SK-N-SH (cell line): Measurements from ENCODE around the gene GNAL.

Source experiments
- CTCF ChIP-seq: fragments of 200-600 bp; sonication (generic); IDR thresholded peaks from 2 replicates; pipeline ENCODE4 v1.6.1; 2017; ENCODE audit warnings: antibody characterized with exemption, mild to moderate bottlenecking, moderate library complexity
- FOXJ3 ChIP-seq: sonication (generic); formaldehyde crosslinking; IDR thresholded peaks from 2 replicates; pipeline ENCODE4 v1.5.1; 2020; ENCODE audit warnings: mild to moderate bottlenecking, missing genetic modification reagents
- FOXM1 ChIP-seq: IDR thresholded peaks from 2 replicates; pipeline ENCODE4 v1.4.0; 2012; ENCODE audit warnings: low read depth, mild to moderate bottlenecking
- GABPA ChIP-seq: IDR thresholded peaks from 2 replicates; pipeline ENCODE4 v1.4.0; 2012; ENCODE audit warnings: low read depth, mild to moderate bottlenecking
- IRF3 ChIP-seq: fragments of 150-350 bp; IDR thresholded peaks from 2 replicates; pipeline ENCODE4 v1.6.1; 2016; ENCODE audit warnings: mild to moderate bottlenecking, low read depth, low read length
- JUND ChIP-seq: IDR thresholded peaks from 2 replicates; pipeline ENCODE4 v1.4.0; 2012
- PBX3 ChIP-seq: IDR thresholded peaks from 2 replicates; pipeline ENCODE4; 2012
- RAD21 ChIP-seq: IDR thresholded peaks from 2 replicates; pipeline ENCODE4 v1.6.1; 2012; ENCODE audit warnings: mild to moderate bottlenecking, low read length
- REST ChIP-seq: IDR thresholded peaks from 2 replicates; pipeline ENCODE4 v1.6.1; 2012; ENCODE audit warnings: mild to moderate bottlenecking, low read depth, low read length, moderate library complexity
- RFX5 ChIP-seq: IDR thresholded peaks from 2 replicates; pipeline ENCODE4 v1.6.1; 2012; ENCODE audit warnings: mild to moderate bottlenecking, improper control_type of control experiment, low read length
- RXRA ChIP-seq: IDR thresholded peaks from 2 replicates; pipeline ENCODE4 v1.4.0; 2012; ENCODE audit warnings: low read depth, mild to moderate bottlenecking, borderline replicate concordance
- SMC3 ChIP-seq: IDR thresholded peaks from 2 replicates; pipeline ENCODE4 v1.6.1; 2012; ENCODE audit warnings: low read depth, low read length, improper control_type of control experiment
- USF2 ChIP-seq: fragments of 150-350 bp; IDR thresholded peaks from 2 replicates; pipeline ENCODE4 v1.6.1; 2017; ENCODE audit warnings: antibody characterized with exemption, low read length, low read depth, borderline replicate concordance

GRCh38 chr18:11927497-11927896 is 238.4 kb downstream of the GNAL start:
- no peak for TF ChIP-seq CTCF
- no peak for TF ChIP-seq FOXJ3
- no peak for TF ChIP-seq PBX3
- no peak for TF ChIP-seq RAD21
- no peak for TF ChIP-seq JUND
- no peak for TF ChIP-seq RXRA
- no peak for TF ChIP-seq SMC3
- no peak for TF ChIP-seq FOXM1
- no peak for TF ChIP-seq REST
- TF ChIP-seq IRF3 = no peak
- no peak for TF ChIP-seq RFX5
- no peak for TF ChIP-seq GABPA
- no peak for TF ChIP-seq USF2
